HG03571 (cell line): ENCODE data around the gene TLL1.

Experiments
- ATAC-seq: cut with Tn5 transposase; IDR thresholded peaks from one replicate; pipeline ENCODE4 v1.9.1; 2021; ENCODE audit not compliant: unreplicated experiment

TLL1 gene

GRCh38 chr4:166143227-166143626, 270.2 kb downstream of the TLL1 start:
- no peak for ATAC-seq

- ATAC-seq: no peak
Measured at GRCh38 chr4:166144607-166145006, 271.6 kb downstream of the TLL1 start.

- no peak for ATAC-seq
Measured at GRCh38 chr4:166146806-166147540, 273.9 kb downstream of the TLL1 start.
